ENCODE results near the gene SPSB4.

The SPSB4 gene

GRCh38 chr3:141191097-141191749, 140.1 kb downstream of the SPSB4 start:
- no peaks in the 10 kb centered on the region for H3K36me3 ChIP-seq (ENCODE audit: control insufficient read depth, insufficient read depth, low read length)
- no peaks in the 10 kb centered on the region for H3K4me1 ChIP-seq (ENCODE audit: control insufficient read depth, insufficient read depth, low read length)
- H3K9me3 ChIP-seq (ENCODE audit: control insufficient read depth, insufficient read depth, low read length), result no peaks in the 10 kb centered on the region
- H3K9ac ChIP-seq (ENCODE audit: low read depth, low read length), result no peak overlapping the region
- no peaks in the 10 kb centered on the region for H3K27me3 ChIP-seq (ENCODE audit: control insufficient read depth, insufficient read depth, low read length)
- no peak overlapping the region for H3K4me3 ChIP-seq (ENCODE audit: low read depth, low read length)

- H3K9ac ChIP-seq (ENCODE audit: low read depth, low read length), result no peak overlapping the region
- H3K9me3 ChIP-seq (ENCODE audit: control insufficient read depth, insufficient read depth, low read length), result no peaks in the 10 kb centered on the region
- no peaks in the 10 kb centered on the region for H3K36me3 ChIP-seq (ENCODE audit: control insufficient read depth, insufficient read depth, low read length)
- no peak overlapping the region for H3K4me3 ChIP-seq (ENCODE audit: low read depth, low read length)
- H3K4me1 ChIP-seq (ENCODE audit: control insufficient read depth, insufficient read depth, low read length), result no peaks in the 10 kb centered on the region
- H3K27me3 ChIP-seq (ENCODE audit: control insufficient read depth, insufficient read depth, low read length), result no peaks in the 10 kb centered on the region
Observed at GRCh38 chr3:141192345-141192744, 141.2 kb downstream of the SPSB4 start.

DNA sequence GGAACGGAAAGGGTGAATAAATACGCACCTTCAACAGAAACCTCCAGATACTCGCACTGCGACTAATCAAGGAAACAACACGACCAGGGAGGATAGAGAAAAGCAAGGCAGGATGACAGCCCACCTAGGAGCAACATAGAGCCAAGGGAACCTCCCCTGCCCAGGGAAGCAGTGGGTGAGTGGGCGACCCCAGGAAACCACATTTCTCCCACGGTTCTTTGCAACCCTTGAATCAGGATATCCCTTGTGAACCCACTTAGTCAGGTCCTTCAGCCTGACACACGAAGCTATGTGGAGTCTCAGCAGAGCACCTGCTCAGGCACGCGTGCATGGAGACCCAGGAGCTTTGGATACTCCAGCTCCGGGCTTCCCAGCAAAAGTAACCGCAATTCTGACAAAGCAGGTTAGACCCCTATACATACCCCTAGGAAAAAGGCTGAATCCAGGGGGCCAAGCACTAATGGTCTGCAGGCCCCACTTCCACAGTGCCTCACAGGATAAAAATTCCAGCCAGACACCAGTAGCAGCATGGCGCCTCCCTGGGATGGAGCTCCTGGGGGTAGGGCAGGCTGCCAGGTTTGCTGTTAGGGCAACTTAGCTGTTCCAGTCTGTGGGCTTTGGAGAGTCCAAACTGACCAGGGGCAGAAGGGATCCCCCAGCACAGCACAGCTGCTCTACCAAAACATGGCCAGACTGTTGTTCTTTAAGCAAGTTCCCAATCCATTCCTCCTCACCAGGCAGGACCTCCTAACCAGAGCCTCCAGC, 142.1 kb downstream of the SPSB4 start:
- H3K9ac ChIP-seq (ENCODE audit: low read depth, low read length), result no peak overlapping the region
- H3K4me1 ChIP-seq (ENCODE audit: control insufficient read depth, insufficient read depth, low read length), result no peaks in the 10 kb centered on the region
- H3K9me3 ChIP-seq (ENCODE audit: control insufficient read depth, insufficient read depth, low read length), result no peaks in the 10 kb centered on the region
- H3K27me3 ChIP-seq (ENCODE audit: control insufficient read depth, insufficient read depth, low read length), result no peaks in the 10 kb centered on the region
- no peak overlapping the region for H3K4me3 ChIP-seq (ENCODE audit: low read depth, low read length)
- H3K36me3 ChIP-seq (ENCODE audit: control insufficient read depth, insufficient read depth, low read length), result no peaks in the 10 kb centered on the region

Data from iPS-15b (cell line).